ENCODE data around the gene PLA2G5.
A peak's percentile ranks its signal among the peaks of the same experiment; 100 is the strongest.
"Not testable (repeated sequence)": the region's sequence is repeated elsewhere in the genome, so short reads cannot be mapped to it uniquely, and the experiment has no call there.

The PLA2G5 gene, protein sequence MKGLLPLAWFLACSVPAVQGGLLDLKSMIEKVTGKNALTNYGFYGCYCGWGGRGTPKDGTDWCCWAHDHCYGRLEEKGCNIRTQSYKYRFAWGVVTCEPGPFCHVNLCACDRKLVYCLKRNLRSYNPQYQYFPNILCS

GRCh38 chr1:20069874-20070273, at the start of gene PLA2G5:
TSS of gene PLA2G5 (plus strand) at chr1:20070194. CDS start at chr1:20084831, 14,637 bp downstream.
- DNase-seq, result no peak

- DNase-seq, result no peak
Measured at GRCh38 chr1:20028125-20028524, 41.9 kb upstream of the PLA2G5 start.

- DNase-seq, result no peak
Measured at GRCh38 chr1:20028726-20029125, 41.3 kb upstream of the PLA2G5 start.

DNA sequence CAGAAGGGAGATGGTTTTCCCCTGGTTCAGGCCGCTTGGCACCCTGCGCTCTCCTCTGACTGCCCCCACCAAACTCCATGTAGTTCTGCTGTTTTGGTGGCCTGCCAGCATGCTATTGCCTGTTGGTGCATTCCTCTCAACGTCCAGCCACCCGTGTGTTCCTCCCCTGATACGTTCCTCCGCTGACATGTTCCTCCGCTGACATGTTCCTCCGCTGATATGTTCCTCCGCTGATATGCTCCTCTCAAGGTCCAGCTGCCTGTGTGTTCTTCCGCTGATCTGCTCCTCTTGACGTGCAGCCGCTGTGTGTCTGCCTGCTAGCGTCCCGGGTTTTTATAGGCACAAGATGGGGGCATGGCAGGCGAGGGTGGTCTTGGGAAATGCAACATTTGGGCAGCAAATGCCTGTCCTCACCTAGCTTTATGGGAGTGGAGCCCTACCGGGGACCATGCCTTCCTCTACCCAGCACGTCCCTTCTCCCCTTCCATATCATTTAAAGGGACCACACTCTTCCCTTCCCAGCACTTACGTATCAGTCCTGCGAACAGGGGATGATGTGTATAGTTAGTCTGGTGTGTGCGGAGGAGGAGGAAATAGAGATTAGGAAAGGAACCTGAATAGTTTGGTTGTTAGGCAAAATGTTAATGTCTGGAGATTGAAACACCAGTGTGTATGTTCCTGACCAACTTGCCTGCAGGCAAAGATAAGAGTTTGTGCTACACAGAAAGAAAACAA, 40.6 kb upstream of the PLA2G5 start:
- no peak for DNase-seq

- not testable (repeated sequence) for DNase-seq
Measured at GRCh38 chr1:20030436-20031151, 39.4 kb upstream of the PLA2G5 start.

GRCh38 chr1:20031161-20031560, 38.8 kb upstream of the PLA2G5 start:
- no peak for DNase-seq

DNA sequence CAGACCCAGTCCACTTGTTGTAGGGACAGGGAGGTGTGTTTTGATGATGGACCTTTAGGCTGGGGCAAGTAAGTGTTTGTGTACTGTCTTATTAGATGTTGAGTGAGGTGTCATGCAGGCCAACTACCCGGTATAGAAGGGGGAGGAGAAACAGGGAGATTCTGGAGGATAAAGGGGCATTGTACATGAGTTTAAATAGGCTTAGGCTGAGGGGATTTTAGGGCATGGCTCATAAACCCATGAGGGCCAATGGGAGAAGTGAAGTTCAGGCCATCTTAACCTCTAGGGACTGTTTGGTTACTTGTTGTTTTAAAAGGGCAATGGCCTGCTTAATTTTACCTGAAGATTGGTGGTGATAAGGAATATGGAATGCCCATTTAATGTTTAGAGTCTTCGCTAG, 38.2 kb upstream of the PLA2G5 start:
- DNase-seq, result no peak

DNA sequence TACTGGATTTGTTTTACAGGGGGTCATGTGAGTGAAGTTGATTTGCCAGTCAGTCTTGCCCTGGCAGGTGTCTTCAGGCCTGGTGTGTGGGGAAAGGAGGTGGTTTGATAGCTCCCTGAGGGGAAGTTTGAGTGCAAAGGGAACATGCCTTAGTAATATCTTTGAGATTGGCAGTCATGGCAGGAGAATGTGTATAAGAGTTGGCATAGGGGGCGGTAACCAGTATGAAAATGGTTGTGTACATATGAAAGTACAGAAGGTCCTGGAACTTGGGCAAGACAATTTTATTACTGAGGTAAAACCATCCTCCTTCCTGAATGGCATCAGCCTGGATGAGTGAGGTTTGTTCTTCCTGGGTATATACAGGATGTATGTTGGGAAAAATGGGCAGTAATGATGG, 37.6 kb upstream of the PLA2G5 start:
- no peak for DNase-seq

DNA sequence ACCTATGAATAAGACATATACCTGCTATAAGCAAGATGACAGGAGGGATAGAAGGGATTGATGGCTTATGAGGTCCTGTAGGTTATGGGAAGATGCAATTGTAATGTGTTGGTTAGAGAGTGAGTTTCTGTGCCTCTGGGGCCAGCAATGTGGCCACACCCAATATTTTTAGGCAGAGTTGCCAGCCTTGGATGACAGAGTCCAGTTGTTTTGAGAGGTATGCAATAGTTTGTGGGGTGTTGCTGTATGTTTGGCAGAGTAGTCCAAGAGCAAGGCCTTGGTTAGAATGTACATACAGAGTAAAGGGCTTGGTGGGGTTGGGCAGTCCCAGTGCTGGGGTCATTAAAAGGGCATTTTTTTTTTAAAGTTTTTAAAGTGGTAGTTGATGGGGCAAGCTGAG, 36.6 kb upstream of the PLA2G5 start:
- no peak for DNase-seq

DNA sequence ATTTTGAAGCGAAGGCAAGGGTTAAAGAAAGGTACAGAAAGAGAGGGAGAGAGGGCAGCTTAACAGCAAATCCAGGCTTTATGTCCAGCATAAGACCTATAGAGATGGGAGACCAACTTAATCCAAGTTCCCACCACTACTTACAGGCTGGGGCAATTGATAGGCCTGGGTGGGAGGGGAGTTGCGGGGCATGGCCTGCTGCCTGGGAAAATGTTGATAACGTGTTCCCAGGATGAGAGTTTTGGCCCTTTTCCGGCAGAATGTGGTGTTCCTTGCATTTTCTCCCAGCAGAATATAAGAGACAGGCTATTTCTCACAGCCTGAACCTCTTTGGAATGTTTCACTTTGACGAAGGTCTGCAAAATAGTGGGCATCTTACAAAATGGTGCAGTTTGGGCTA, 34.9 kb upstream of the PLA2G5 start:
- no peak for DNase-seq

- DNase-seq, result no peak
Measured at GRCh38 chr1:20037877-20038276, 32.1 kb upstream of the PLA2G5 start.

GRCh38 chr1:20047096-20047495, 22.9 kb upstream of the PLA2G5 start:
- no peak for DNase-seq

GRCh38 chr1:20048563-20048962, 21.4 kb upstream of the PLA2G5 start:
- no peak for DNase-seq

GRCh38 chr1:20049056-20049798, 20.8 kb upstream of the PLA2G5 start:
- DNase-seq, result not testable (repeated sequence)

GRCh38 chr1:20051218-20051829, 18.7 kb upstream of the PLA2G5 start:
- DNase-seq, result no peak

- DNase-seq, result no peak
Measured at GRCh38 chr1:20052386-20052785, 17.6 kb upstream of the PLA2G5 start.

- no peak for DNase-seq
Measured at GRCh38 chr1:20057886-20058420, 12.0 kb upstream of the PLA2G5 start.

- DNase-seq, result peak; percentile 18
Measured at GRCh38 chr1:20058531-20058930, 11.5 kb upstream of the PLA2G5 start.

- no peak for DNase-seq
Measured at GRCh38 chr1:20059847-20060246, 10.1 kb upstream of the PLA2G5 start.

DNA sequence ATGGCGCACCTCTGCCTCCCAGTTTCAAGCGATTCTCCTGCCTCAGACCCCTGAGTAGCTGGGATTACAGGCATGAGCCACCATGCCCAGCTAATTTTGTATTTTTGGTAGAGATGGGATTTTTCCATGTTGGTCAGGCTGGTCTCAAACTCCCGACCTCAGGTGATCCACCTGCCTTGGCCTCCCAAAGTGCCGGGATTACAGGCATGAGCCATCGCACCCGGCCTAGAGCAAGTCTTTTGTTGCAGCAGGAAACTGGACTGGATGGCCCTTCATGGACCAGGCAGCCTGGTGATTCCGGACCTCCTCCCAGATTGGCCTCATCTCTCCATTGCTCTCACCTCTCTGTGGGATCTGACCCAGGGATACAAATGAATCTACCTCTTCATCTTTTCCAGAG, 9.2 kb upstream of the PLA2G5 start:
- not testable (repeated sequence) for DNase-seq

DNA sequence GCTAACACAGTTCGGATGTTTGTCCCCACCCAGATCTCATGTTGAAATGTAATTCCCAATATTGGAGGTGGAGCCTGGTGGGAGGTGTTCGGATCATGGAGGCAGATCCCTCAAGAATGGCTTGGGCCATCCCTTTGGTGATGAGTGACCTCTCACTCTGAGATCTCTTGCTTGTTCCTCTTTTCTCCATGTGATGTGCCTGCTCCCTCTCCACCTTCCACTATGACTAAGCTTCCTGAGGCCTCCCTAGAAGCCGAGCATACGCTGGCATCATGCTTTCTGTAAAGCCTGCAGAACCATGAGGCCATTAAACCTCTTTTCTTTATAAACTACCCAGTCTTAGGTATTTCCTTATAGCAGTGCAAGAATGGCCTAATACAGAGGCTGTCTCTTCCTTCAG, 8.1 kb upstream of the PLA2G5 start:
- DNase-seq, result no peak

- DNase-seq, result no peak
Measured at GRCh38 chr1:20063861-20064292, 6.1 kb upstream of the PLA2G5 start.

DNA sequence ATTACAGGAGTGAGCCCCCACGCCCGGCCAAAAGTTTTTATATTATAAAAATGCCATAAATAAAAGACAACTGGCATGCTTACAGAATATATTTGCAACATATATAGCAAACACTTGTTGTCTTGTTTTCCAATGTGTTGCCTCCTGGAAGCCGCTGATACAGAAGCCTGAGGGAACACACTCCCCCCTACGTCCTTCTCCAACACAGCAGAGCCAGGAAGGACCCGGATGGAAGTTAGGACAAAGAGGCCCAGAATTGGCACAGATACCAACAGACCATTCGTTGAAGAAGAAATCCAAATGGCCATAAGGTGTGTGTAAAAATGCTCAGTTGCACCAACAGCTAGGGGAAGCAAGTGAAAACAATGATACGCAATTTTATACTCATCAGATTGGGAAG, 1.3 kb upstream of the PLA2G5 start:
- DNase-seq, result no peak

All from stimulated activated CD4-positive, alpha-beta T cell treated with anti-CD3 and anti-CD28 coated beads, Interleukin-12 subunit alpha, Interleukin-12 subunit beta, amount 100 ng/mL, for 4 hours (primary cell).